Left colon (tissue), 2 donors: Measurements from ENCODE around the gene TMED9. TPM values are rescaled to one million over a fixed set of nuclear protein-coding genes. Genes with fewer than 3 reads are reported as not detected.

Experiments used
- ATAC-seq: fragments of 200-7000 bp; cut with Tn5 transposase; one replicate; pipeline ENCODE4 v1.9.1; 2020; ENCODE audit warnings: mild to moderate bottlenecking, moderate library complexity
- DNase-seq, 2 donors: peaks; one replicate each; pipeline ENCODE4 v3.0.0-alpha.2; 2020
- intact Hi-C, 2 donors: fragments of 100-400 bp; cut with DNase I in 1 of 2; cut with micrococcal nuclease in 1 of 2; formaldehyde crosslinking; loops; one replicate each; pipeline versions ENCODE4 v1.11.2 to v1.14.0; 2022; cut with DNase I, micrococcal nuclease
- total RNA-seq, 2 donors: library from RNA; stranded (reverse); fragmentation: NEBNext Ultra II Directional; extraction: Animal tissue kit (Norgen Biotek cat#: 25700); gene quantifications; one replicate each; pipeline ENCODE4 v1.2.1, GENCODE V29; 2021
- donor health status: DM: no; HTN: no; CAD: no.
- donor health status: DM: yes; HTN: yes; CAD: no.

Gene TMED9
- total RNA-seq, 2 donors from 2014 or later: 160 to 204 TPM

- DNase-seq (no peak), ATAC-seq (no peak)
- intact Hi-C loops: no loop called here
These were observed 10.4 kb downstream of the TMED9 start for GRCh38 chr5:177602458-177602830.

- DNase-seq (no peak), ATAC-seq (no peak)
- intact Hi-C loops: no loop called here
These were observed 11.6 kb downstream of the TMED9 start for GRCh38 chr5:177603631-177604030.

- DNase-seq (no peak), ATAC-seq (no peak)
- intact Hi-C loops: no loop called here
These were observed 12.1 kb downstream of the TMED9 start for GRCh38 chr5:177604116-177604521.

- DNase-seq: no peak
- ATAC-seq: no peak
- intact Hi-C loops: no loop called here
These were observed 12.7 kb downstream of the TMED9 start for GRCh38 chr5:177604656-177605055.

DNA sequence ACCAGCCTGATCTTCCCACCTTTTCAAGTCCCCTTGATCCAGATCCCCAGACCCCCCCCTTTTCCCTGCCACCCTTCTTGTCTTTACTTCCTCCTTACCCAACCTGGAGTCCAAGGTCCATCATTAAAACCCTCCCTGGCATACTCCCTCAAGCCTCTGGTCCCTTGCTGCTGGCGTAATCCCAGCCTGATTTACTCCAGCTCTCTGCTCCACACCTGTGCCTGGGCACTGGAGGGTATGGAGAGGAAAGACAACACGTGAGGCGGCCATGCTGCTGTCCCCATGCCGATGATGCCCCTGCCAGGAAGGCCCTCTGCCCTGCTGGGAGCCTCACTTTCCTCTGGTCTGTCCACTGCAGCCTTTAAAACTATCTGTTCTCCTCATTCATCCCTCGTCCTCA, 13.1 kb downstream of the TMED9 start:
- DNase-seq (peak; percentile 66 to 67), ATAC-seq (peak; percentile 70)
- intact Hi-C loops: no loop called here

- DNase-seq (no peak), ATAC-seq (no peak)
- intact Hi-C loops: no loop called here
These were observed 13.7 kb downstream of the TMED9 start for GRCh38 chr5:177605667-177606066.

GRCh38 chr5:177606071-177607051, 14.4 kb downstream of the TMED9 start:
- DNase-seq (no peak), ATAC-seq (no peak)
- intact Hi-C loops: no loop called here

- intact Hi-C loops: no loop called here
- no peak for DNase-seq
- no peak for ATAC-seq
These were observed 15.1 kb downstream of the TMED9 start for GRCh38 chr5:177607115-177607451.

DNA sequence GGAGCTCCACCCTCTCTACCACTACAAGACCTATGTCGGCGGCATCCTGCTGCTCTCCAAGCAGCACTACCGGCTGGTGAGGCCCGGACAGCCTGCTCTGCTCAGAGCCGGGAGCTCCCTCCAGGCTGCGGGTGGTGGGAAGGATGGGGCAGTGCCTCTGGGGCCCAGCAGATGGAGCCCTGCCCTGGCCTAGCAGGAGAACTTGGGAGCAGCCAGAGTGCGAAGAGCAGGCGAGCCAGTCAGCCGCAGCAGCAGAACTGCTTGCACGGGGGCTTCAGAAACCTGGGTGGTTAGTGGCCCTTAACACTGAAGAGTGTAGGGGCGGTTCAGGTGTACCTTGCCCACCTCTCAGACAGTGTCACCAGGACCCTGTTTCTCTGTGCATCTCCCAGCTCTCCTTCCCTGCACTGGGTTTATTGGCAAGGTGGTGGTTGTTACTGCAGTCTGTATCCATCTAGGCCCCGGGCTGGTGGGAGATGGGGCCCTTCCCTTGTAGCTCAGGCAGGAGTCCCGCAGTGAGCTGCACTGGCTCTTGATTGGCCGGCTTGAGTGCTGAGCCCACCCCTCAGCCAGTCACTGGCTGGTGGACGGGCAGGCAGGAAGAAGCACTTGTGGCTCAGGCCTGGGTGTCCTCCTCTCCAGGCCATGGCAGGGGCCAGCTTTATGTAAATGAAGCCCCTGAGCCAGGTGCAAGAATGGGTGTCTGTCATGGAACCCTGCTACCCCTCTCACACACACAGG, 15.6 kb downstream of the TMED9 start:
- peak; percentile 68 to 79 for DNase-seq
- peak; percentile 78 for ATAC-seq
- intact Hi-C loops: no loop called here

DNA sequence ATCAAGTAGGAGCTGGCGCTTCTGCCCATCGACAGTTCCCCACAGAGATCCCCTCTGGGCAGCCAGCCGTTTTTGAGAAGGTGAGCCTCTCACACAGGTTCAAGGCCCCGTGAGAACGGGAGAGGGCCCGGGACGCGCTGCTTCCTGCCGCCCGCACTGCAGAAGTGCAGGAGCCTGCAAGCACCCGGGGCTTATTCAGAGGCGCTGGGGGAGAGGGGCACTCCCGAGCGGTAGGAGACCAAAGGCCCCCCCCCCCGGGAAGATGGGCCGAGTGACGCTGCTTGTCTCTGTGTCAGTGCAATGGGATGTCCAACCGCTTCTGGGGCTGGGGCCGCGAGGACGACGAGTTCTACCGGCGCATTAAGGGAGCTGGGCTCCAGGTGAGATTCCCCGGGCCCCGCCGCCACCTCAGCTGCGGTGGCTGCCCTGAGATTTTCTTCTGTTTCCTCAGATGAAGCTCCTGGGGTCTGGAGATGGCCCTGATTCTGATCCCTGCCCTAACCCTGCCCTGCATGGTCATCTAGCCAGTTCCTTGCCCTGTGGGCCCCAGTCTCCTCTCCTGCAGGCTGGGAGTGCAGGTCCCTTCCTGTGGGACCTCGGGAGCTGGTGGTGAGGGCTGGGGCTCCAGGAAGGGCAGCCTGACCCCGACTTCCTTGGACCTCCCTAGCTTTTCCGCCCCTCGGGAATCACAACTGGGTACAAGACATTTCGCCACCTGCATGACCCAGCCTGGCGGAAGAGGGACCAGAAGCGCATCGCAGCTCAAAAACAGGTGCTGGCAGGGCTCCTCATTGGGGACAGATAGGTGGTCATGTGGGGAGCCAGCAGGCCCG, 16.5 kb downstream of the TMED9 start:
- intact Hi-C loops: no loop called here
- ATAC-seq: no peak
- DNase-seq: no peak

GRCh38 chr5:177609076-177610059, 17.4 kb downstream of the TMED9 start:
- DNase-seq: no peak
- intact Hi-C loops: no loop called here
- no peak for ATAC-seq

- DNase-seq (no peak), ATAC-seq (no peak)
- intact Hi-C loops: no loop called here
These were observed 18.2 kb downstream of the TMED9 start for GRCh38 chr5:177610131-177610769.

GRCh38 chr5:177610770-177611445, 18.9 kb downstream of the TMED9 start:
- ATAC-seq (no peak), DNase-seq (no peak)
- intact Hi-C loops: no loop called here

GRCh38 chr5:177611446-177612214, 19.6 kb downstream of the TMED9 start:
- intact Hi-C loops: no loop called here
- no peak for DNase-seq
- ATAC-seq: no peak

- ATAC-seq (no peak), DNase-seq (no peak)
- intact Hi-C loops: no loop called here
These were observed 20.2 kb downstream of the TMED9 start for GRCh38 chr5:177612215-177612673.

DNA sequence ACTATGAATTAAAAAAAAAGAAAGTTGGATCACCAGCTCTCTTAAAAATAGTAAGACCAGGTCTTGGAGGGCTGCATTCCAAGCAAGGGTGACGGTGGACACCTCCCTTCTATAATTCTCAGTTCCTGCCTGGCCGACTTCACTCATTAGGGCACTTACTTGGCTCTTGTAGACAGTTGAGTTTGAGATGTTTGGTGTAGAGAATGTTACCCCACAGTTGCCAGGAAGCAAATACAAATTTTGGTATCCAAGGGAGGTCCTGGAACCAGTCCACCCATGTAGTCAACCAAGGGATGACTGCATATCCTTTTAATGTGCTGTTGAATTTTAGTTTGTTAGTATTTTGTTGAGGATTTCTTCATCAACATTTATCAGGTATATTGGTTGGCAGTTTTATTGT, 28.6 kb downstream of the TMED9 start:
- ATAC-seq (no peak), DNase-seq (no peak)
- intact Hi-C loops: no loop called here
